Raji (cell line): ENCODE measurements around the gene NECAB3.

Experiments
- POLR2A ChIP-seq: IDR thresholded peaks from 2 replicates; pipeline ENCODE4 v1.6.1; 2011; ENCODE audit warnings: low read depth, low read length, control low read depth; ENCODE audit not compliant: insufficient read depth

Gene NECAB3

GRCh38 chr20:33653900-33654596 lies 20.2 kb downstream of the NECAB3 start:
- TF ChIP-seq POLR2A: 0 out of 2 replicates have a peak, but pooled peaks have one; percentile 16

GRCh38 chr20:33653218-33653899 lies 20.9 kb downstream of the NECAB3 start:
- TF ChIP-seq POLR2A: no peak; the same call in 1 of the 2 replicates

DNA sequence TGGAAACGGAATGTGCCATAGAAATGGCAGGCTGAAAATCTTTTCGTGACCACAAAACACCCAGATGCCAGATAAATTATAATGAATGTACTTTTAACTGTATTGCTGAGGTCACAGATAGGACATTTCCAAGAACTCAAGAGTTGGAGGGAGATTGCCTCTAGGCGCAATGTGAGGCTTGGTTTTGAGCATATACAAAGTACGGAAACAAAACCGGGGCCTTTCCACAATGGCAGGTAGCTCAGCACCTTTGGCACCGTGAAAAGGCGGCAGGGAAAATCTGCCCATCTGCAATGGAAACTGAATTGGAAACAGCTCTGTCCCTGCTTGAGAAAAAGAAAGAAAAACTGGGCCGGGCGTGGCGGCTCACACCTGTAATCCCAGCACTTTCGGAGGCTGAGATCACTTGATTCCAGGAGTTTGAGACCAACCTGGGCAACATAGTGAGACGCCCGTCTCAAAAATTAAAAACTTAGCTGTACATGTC lies 22.6 kb downstream of the NECAB3 start:
- no peak for TF ChIP-seq POLR2A

GRCh38 chr20:33650753-33651561 lies 23.3 kb downstream of the NECAB3 start:
- no peak for TF ChIP-seq POLR2A

GRCh38 chr20:33650111-33650752 lies 24.0 kb downstream of the NECAB3 start:
- TF ChIP-seq POLR2A: no peak

DNA sequence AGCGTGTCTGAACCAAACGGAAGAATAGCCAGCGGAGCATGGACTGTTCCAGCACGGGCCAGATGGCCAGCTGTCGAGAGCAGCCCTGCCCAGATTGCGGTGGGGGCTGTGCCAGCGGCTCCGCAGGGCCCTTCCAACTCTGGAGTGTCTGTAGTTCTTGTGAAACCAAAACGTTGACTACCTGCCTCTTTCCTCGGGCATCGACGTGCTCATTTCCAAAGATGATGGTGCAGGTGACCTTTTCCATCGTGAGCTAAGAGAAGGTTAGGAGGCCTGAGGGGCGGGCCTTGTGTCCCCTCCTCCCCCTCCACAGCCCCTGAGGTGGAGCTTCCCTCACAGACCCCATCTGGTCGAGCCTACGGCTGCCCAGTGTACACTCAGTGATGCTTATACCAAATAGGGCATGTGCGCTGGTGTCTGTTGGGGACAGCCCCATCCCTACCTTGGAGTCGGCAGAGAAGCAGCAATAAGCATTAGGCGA lies 25.0 kb downstream of the NECAB3 start:
- TF ChIP-seq POLR2A: no peak

GRCh38 chr20:33648396-33649004 lies 25.7 kb downstream of the NECAB3 start:
- TF ChIP-seq POLR2A: no peak

GRCh38 chr20:33647603-33648395 lies 26.4 kb downstream of the NECAB3 start:
- TF ChIP-seq POLR2A: no peak

- TF ChIP-seq POLR2A: no peak
These were observed 28.0 kb downstream of the NECAB3 start for GRCh38 chr20:33646191-33646590.

DNA sequence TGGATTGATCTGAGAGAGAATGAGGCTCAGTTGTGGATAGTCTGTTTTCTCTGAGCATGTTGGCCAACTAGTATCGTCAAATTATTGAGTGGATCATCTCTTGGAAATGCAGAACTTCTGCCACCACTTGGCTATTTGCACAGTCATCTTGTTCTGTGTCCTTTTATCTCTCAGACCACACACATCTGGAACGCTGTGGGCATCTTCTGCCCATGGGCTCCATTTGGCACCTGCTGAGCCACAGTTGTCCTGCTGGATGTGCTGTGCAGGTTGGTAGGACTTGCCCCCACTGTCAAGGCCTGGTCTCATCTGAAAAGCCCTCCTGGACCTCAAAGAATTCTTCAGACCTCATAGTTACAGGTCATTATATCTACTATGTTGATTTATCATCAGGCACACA lies 28.8 kb downstream of the NECAB3 start:
- TF ChIP-seq POLR2A: no peak

- TF ChIP-seq POLR2A: no peak
These were observed 29.2 kb downstream of the NECAB3 start for GRCh38 chr20:33645072-33645358.

- TF ChIP-seq POLR2A: no peak
These were observed 29.7 kb downstream of the NECAB3 start for GRCh38 chr20:33644313-33645071.

DNA sequence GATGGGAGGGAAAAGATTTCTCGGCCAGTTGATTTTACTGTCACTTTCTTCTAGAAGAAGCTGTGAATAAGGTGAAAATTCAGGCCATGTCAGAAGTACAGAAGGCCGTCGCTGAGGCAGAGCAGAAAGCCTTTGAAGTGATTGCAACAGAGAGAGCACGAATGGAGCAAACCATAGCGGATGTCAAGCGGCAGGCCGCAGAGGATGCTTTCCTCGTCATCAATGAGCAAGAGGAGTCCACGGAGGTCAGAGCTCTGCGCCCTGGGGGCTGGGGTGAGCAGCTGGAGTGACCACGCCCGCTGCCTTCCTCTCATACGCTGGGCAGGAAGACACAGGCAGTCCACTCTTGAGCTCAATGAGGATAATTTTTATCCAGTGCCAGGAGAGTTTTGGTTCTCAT lies 33.9 kb downstream of the NECAB3 start:
- TF ChIP-seq POLR2A: no peak

DNA sequence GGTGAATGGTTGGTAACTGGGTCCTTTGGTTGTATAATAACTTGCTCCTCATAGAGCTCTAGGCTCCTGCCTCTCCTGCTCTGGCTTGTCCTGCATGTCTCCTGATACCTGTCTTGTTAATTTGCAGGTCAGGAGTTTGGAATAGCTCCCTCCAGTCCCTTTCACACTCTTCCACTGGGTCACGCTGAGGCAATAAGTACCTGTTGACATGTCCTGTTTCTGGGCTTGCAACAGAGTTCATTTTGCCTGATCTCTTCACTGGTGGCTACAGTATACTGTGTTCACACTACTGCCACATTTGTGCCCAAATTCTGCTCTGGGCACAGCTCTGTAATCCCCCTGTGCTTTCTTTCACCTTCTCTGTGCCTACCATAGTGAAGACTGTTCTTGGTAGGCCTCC lies 37.5 kb downstream of the NECAB3 start:
- no peak for TF ChIP-seq POLR2A

DNA sequence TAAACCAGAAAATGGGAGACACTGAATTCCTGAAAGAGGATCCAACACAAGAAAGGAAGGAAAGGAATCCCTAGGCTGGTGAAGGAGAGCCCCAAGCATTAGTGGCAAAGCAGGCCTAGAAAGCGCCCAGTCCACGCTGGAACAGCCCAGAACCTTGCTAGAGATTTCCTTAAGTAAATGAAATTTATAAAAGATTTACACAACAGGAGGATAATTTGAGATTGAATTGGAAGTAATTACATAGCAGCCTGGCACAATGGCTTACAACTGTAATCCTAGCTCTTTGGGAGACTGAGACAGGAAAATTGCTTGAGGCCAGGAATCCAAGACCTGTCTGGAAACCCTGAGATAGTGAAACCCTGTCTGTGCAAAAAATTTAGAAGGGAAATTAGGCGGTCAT lies 38.9 kb downstream of the NECAB3 start:
- no peak for TF ChIP-seq POLR2A
